ENCODE results near the gene NR1D1.

Gene NR1D1

DNA sequence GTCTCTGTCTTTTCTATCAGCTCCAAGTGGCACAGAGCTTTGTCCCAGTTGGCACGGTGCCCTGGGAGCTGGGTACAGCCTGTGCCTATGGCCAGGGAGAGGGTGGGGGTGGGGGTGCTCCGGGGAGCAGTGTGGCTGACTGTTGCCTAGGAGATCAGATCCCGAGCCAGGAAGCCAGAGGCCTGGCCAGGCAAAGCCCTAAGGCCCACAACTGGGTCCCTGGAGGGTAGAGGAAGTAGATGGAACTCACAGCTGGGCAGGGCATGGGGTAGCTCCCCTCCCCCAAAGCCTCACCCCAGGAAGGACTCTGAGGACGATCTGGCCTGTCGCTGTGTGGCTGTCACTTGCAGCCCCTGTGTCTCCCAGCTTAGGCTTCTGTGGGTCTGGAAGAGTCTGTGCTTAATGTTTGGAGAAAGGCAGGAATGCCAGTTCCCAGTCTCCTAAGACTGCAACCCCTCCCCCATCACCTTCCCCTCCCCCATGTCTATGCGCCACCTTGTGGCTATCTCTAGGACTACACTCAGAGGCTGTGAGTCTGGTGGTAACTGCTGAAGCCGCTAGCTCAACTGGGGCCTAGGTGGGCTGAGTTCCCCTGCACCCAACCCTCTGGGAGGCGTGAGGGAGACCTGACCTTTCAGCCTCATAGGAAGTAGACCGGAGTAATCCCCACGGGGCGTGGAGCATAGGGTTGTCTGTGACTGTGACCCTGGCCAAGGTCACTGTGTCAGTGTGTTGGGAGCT lies 25.0 kb downstream of the NR1D1 start:
- peak; percentile 24 to 59 (median 48) for DNase-seq

DNA sequence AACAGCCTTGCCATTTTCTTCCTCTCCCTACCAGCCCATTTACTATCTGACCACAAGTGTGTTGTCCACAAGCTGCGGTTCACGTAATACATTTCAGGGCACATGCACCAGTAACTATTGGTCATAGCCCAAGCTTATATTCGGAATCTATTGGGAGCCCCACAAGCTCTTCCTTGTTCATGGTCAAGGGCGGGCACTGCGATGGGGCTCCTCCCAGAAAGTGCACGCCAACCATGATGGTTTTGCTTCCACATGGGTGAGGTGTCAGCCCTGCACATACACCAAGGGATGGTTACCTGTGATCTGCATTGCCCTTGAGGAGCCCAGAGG lies 25.6 kb downstream of the NR1D1 start:
- no peak for DNase-seq

DNA sequence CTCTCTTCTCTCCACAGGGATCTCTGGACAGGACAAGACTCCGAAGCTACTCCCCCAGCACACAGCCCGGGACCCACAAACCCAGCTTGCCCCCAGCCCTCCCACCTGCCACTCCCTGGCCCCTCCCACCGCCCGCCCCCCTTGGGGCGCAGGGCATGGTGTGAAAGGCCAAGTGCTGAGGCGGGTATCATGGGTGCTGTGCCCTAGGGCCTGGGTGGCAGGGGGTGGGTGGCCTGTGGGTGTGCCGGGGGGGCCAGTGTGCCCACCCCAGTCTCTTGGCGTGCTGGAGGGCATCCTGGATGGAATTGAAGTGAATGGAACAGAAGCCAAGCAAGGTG lies 26.2 kb downstream of the NR1D1 start:
- DNase-seq, result no peak

DNA sequence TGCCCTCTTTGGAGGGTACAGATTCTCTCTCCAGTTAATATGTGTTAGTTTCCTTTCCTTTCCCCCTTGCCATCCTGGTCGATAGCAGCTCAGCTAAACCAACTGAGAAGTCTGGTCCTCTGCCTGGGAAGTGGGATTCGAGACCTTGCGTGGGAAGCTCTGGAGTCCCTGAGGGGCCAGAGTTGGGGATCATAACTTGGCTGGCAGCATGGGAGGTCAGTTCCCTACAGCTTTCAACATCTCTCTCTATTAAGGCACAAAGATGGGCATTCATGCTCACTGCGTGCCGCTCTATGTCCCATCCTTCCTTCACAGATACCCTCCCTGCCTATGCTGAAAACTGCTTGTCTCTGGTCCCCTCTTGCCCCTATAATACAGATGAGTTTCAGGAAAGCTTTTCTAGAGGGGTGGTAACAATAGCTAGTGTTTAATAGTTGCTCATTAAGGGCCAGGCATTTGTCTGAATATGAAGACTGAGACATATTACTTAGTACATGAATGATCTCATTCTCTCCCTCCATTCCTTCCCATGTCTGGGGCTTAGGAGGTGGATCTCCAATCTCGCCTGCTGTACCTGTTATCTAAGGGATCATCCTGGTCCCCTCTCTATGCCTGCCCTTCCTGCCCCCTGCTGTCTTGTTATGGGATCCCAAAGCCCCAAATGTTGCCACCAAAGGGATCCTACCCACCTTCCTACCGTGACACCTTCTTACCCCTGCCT lies 26.8 kb downstream of the NR1D1 start:
- DNase-seq, result no peak

DNA sequence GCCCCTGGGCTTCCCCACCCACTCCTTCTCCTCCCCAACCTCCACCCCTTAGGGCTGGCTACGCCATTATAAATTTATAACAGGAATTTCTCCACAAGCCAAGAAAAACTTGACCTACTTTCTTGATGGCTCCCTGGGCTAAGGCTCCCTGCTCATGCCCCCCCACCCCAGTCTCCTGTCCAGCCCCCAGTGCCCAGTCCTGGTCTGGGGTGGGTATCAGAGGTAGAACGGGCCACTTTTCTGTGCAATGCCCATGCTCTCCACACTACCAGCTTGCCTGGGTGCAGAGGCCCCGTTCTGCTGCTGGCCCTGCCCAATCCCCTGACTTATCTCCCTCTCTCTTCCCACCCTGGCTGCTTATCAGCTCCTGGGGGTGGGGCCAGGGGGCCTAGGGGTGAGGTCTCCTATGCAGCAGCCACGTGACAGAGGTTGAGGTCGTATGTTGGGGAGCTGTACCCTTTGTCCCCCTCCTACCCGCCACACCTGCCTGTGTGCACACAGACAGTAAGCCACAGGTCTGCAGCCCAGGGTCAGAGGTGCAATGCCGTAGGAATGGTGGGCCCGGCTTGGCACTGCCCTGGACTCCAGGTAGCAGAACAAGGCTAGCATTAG lies 27.5 kb downstream of the NR1D1 start:
- DNase-seq, result no peak

DNA sequence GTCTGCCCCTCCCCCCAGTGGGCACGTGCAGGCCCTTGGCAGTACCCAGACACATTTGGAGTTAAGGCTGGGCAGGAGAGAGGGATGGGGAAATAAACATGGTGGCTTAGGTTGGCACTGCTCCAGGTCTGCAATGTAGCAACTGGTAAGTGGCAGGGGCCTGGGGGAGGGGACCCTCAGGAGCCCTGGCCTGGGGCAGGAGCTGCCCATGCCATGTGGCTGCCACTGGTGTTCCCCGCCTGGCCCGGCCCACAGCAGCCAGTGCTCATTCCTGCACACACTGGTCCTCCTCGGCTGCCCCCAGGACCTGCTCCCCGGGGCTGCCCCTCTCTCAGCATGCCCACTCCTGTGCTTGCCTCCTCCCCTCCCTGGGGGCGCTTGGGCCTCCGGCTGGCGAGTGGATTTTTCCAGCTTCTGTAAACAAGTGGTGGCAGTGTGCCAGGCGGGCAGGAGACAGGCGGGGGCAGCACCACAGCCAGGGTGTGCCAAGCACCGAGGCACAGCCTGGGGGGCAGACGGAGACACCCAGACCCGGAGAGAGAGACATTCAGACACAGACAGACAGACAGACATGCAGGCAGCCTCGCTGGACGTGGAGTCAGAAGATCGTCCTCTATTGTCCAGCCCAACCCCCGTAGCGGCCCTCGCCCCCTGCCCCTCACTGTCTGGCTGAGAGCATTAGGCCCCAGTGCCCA lies 28.2 kb downstream of the NR1D1 start:
- DNase-seq, result no peak

DNA sequence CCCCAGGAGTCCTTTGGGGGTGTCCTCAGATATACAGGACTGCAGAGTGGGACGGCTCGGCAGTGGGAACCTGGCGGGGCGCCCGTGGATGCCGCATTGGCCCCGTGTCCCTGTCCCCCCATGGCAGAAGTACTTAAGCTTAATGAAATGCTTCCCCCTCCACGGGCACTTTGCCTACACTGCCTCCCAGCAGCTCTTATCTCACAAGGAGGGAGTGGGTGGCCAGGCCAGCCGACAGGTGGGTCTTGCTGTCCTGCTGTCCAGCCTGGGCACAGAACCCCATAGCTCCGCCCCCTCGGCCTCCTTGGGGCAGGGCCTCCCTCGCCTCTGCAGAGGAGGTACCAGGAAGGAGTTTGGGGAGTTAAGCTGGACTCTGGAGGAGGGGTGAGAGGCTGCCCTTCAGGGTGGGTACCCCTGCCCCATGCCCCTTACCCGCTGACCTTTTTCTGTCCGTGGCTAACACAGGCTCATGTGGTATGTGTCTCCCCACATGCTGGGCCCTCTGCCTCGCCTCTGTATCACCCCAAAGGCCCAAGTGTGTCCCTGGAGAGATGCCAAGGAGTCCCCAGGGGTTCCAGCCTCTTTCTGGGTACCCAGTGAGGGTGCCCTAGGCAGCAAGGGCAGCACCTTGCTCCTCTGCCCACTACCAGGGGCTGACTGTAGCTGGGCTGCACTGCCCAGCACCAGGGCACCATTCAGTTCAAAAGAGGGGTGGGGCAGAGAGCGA lies 28.9 kb downstream of the NR1D1 start:
- no peak for DNase-seq

DNA sequence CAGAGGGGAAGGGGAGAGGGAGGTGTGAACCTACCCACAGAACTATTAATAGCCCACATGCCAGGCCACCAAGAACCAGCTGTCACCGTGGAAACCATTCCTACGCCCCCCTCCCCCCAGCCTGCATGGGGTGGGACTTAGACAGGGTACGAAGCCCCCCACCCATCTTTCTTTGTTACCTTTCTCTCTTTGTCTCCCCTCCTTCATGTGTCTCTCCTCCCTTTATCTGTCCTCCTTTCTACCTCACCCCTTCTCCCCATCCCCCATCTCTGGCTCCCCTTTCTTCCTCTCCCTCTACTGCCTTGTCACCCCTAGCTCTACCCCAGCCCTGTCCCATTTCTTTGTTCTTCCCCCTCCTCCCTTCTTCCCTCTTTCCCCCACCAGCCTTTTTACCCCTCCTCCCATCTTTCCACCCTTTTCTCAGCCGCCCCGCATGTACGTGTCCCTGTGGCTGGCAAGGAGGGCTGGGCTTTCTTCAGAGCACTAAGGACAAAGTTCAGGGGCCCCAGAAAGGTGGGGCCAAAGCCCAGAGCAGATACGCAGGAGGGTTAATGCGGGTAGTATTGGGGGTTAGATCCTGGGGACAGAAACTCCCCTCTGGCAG lies 29.6 kb downstream of the NR1D1 start:
- DNase-seq, result no peak

DNA sequence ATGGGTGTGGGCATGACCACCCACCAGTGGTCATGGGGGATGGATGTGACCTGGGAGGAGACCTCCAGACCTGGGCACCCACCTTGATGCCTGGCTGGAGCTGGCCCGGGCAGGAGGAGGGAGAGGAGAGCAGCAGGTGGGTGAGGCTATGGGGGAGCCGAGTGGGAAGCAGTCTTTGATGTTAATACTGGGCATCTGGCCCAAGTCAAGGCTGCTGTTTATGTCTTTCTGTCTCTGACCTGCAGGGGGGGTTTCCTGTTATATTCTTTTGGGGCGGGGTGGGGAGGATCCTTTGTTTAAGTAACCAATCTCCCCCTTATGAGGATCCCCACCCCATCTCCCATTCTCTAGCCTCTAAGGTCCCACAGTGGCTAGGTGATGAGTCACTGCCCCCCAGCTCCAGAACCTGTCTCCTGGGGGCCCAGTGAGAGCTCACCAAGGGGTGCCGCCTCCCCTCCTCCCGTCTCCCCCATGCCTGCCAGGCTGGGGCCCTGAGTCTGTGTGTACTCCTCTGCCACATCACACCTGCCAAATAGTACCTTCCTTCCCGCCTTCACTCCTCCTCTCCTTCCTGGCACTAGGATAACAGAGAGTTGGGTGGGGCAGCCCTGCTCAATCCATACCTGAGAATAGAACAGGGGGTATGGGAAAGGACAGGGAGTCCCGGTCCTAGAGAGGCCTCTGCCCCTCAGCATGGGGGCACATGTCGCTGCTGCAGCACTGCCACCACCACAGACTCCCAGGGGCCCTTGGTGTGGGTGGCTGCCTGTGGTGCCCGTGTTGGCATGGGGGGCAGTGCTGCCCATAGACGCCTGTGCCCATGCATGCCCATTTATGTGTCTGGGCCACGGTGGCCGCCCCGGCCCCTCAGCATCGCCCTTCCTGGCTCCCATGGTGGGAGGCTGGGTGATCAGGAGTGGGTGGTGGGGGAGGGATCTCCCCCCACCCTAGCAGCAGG lies 30.4 kb downstream of the NR1D1 start:
- no peak for DNase-seq

DNA sequence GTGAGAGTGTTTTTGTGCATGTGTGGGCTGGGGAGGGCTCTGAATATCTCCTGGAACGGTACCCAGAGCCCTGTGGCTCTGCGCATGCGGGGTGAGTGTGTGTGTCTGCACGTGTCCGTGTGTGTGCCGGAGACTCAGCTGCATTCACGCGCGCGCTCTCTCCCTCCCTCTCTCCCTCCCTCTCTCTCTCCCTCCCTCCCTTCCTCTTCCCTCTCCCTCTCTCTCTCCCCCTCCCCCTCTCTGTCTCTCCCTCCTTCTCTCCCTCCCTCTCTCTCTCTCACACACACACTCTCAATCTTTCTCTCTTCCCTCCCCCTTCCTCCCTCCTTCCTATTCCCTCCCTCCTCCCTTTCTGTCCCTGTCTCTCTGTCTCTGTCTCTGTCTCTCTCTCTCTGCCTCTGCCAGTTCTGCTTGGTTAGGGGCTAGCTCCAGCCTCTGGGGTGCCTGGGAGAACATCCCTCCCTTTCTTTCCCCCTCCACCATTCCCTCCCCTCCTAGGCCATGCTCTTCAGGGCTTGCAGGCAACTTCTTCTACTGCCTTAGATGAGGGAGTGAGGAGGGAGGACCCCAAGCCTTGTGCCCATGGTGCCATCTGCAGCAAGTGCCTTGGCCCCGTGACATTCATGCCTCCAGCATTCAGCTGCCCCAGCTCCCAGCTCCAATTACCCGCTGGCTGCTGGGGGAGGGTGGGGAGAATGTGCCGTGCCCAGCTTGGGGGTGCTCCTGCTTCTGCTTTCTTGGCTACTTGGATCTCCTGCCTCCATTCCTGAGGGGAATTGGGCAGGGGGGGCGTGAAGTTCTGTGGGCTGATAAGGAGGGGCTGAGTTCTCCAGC lies 31.3 kb downstream of the NR1D1 start:
- DNase-seq, result peak; percentile 31 to 67 (median 63)

DNA sequence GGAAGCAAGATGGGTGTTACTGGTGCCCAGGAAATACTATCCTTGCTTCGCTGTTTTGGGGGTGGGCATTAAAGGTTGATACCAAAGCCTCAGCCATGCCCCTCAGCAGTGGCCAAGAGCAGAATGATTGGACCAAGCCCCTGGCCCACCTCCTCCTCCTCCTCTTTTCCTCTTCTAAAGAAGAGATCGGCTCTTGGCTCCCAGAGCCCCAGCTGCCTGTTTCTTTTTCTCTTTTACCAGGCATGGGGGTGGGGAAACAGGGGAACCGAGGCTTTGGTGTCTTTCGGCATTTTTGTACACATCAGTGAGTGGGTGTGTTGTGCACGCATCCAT lies 31.8 kb downstream of the NR1D1 start:
- DNase-seq, result no peak

DNA sequence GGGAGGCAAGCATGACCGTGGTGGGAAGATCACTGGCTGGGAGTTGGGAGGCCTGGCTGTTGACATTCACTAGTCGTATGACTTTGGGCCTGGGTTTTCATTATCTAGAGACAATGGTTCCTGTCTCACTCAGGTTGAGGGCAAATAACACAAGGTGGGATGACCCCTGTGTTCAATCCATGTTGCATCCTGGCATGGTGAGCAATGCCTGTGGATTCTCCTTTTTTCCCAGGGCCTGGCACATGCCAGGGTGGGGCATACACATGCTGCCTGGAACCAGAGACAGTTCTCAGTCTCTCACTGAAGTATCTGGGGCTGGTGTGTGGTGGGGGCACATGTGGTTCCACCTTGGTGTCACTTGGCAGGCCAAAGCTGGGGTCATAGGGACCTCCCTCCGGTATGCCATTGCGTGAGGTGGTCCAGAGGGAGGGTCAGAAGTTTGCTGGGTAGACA lies 32.2 kb downstream of the NR1D1 start:
- no peak for DNase-seq

DNA sequence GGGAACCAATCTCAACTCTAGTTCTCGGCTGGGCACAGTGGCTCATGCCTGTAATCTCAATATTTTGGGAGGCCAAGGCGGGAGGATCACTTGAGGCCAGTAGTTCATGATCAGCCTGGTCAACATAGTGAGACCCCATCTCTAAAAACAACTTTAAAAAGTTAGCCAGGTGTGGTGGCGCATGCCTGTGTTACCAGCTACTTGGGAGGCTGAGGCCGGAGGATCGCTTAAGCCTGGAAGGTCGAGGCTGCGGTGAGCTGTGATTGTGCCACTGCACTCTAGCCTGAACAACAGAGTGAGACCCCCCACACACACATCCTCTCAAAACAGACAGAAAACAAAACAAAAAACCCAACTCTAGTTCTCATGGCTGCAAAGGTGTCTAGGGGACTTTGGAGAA lies 32.7 kb downstream of the NR1D1 start:
- DNase-seq, result no peak

DNA sequence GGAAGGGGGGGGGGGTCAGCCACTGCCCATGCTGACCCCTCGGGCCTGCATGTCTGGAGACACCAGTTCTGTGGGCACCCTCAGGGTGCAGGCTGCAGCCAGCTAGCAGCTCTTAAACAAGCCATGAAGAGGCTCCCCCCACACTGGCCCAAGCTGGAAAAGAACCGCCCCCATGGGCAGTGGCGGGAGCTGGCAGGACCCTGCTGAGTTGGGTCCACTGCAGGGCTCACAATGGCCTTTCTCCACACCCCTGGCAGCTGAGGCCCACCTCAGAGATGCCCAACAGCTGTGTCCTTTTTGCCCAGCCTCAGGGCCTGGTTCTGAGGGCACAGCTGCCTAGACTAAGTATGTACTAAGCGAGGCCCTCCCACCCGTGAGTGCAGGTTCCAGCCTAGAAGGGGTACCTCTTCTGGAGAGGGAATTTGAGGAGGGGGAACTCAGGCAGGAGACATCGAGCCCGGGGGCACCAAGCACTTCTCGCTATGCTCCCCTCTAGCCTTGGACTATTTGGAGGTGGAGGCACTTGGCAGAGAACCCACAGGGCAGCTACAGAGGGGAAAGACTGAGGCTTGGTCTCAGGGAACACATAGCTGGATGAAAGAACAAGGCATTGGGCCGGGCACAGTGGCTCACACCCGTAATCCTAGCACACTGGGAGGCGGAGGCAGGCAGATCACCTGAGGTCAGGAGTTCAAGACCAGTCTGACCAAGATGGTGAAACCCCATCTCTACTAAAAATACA lies 34.4 kb downstream of the NR1D1 start:
- no peak for DNase-seq

DNA sequence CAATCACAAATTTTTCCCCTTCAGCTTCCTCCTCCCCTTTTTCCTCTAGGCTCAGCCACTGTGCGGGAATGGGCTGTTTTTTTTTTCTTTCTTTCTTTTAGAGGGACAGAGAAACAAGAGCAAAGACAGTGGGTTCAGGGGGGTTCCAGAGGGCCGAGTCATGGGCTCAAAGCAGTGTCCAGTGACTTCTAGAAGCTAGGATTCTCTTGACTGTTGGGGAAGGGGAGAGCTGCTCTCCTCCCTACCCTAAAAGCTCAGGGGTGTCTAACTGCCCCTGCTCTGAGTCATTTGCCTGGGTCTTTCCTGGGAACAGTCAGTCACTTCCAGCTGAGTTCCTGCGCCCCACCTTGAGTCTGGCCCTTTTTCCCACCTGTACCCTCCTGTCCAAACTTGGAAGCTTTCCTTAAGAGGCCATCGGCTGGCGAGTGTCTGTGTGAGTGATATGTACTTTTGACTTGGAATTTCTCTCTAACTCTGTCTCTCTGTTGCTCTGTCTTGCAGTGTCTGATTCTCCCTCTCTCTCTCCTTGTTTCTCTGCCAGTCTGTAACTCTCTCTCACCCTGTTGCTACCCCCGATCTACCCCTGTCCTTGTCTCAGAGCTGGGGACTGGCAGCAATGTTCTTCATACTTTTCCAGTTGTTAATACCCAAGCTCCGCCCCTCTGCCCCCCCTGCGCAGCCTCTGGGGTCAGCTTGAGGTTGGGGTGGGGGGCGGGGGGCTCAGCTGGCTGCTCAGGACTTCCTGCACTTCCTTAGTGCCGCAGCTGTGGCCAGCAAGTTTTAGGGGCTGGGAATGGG lies 35.2 kb downstream of the NR1D1 start:
- no peak for DNase-seq

DNA sequence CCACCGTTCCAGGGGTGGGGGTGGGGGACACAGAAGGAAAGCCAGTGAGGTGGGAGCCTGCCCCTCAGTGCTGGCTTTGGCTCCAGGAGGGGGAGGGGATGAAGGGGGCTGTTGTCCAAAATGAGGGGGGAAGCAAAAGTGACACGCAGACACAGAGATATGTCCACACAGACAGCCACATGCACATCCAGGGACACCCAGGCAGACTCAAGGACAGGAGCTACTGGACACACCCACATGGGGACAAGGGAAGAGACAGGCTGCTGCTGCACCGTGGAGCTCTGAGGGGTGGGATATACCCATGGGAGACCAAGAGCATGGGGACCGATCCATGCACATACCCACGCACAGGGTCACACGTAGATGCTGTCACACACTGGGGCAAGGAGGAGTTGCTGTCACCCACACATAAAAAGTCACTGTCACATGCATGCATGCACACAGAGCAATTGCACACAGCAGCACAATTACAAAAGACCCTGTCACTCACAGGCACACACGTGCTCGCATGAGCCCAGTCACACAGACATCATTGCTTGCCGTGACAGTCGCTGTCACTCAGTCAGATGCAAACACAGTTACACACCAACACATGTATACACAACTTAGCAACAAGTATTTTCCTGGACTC lies 36.4 kb downstream of the NR1D1 start:
- no peak for DNase-seq

DNA sequence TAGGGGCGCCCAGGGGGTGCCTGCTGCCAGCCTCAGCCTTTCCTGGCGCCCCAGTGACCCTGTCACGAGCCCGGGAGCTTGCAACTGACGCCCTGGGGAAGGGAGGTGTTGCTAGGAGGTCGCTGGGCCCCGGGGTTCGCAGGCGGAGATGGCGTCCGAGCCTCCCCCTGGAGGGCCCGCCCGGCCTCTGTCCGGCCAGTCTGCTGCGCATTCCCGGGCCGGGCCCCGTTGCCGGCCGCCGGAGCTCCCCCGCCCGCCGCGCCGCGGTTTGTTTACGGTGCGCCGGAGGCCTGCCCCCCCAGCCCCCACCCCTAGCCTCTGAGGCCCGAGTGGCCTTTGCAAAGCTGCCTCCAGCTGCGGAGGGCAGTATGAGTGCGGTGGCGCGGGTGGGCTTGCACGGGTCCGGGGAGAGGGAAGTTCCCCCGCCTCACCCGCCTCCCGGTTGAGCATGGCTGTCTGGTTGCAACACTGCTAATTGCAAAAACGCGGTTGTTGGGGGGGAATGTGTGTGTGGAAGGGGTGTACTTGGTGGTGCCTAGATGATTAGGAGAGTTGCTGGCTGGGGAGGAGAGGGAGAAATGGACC lies 37.1 kb downstream of the NR1D1 start:
- no peak for DNase-seq

Data from activated CD4-positive, CD25-positive, alpha-beta regulatory T cell (primary cell).